HG02943 (cell line): ENCODE results near the gene SPDYE2B.
"Not testable (repeated sequence)": the region's sequence is repeated elsewhere in the genome, so short reads cannot be mapped to it uniquely, and the experiment has no call there.

Experiments used
- ATAC-seq: cut with Tn5 transposase; IDR thresholded peaks from one replicate; pipeline ENCODE4 v1.9.1; 2021; ENCODE audit warnings: mild to moderate bottlenecking, low read depth, moderate library complexity; ENCODE audit not compliant: unreplicated experiment

SPDYE2B gene, protein sequence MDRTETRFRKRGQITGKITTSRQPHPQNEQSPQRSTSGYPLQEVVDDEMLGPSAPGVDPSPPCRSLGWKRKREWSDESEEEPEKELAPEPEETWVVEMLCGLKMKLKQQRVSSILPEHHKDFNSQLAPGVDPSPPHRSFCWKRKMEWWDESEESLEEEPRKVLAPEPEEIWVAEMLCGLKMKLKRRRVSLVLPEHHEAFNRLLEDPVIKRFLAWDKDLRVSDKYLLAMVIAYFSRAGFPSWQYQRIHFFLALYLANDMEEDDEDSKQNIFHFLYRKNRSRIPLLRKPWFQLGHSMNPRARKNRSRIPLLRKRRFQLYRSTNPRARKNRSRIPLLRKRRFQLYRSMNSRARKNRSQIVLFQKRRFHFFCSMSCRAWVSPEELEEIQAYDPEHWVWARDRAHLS

GRCh38 chr7:102649924-102650323, at the start of gene SPDYE2B:
SPDYE2B (plus strand) TSS chr7:102650319; CDS start chr7:102652349, 2,030 bp downstream.
- not testable (repeated sequence) for ATAC-seq

DNA sequence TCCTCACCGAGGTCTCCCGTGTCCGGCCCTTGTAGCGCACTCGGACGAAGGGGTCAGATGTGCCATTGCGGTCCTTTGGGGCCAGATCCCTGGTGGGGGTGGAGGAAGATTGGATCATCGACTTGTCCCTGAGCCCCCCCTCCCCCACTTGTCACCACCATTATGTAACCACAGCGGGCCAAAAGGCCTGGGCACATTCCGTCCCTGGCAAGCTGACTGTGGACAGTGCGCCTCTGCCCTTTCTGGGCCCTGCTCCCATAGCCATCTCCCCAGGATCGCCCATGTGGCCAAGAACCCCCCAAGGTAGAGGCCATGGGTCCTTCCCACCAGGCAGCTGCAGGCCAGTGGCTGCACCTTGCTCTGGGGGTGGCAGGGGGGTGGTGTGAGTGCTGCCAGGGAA, 47.8 kb upstream of the SPDYE2B start:
- ATAC-seq, result not testable (repeated sequence)

DNA sequence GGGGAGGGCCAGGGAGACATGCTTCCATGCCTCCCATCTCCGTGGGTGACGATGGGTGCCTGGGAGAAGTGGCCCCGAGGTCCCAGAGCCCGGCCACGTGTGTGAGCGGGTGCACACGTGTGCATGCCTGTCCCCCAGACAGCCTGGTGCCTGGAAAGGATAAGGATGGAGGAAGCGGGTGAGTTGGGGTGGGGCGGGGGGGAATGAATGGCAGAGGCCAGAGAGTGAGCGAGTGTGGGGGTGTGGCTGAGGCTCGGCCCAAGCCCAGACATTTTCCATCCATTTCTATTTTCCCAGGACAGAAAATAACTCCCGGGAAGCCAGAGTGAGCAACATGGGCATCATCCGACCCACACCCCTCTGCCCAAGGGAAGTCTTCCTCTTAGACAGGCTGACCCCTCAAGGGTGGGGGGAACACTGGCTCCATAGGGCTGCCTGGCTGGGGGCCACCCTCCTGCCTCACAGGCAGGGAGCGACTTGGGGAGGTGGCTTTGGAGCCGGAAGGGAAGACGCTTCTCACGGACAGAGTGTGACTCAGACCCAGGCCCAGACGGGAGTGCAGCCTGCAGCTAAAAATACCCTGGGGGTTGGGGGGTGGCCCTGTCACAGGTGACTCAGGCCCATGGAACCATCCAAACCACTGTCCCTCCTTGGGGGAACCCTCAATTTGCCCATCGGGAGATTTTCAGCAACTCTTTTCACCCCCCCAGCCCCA, 45.5 kb upstream of the SPDYE2B start:
- ATAC-seq, result not testable (repeated sequence)

GRCh38 chr7:102606848-102607247, 43.3 kb upstream of the SPDYE2B start:
- ATAC-seq, result not testable (repeated sequence)

DNA sequence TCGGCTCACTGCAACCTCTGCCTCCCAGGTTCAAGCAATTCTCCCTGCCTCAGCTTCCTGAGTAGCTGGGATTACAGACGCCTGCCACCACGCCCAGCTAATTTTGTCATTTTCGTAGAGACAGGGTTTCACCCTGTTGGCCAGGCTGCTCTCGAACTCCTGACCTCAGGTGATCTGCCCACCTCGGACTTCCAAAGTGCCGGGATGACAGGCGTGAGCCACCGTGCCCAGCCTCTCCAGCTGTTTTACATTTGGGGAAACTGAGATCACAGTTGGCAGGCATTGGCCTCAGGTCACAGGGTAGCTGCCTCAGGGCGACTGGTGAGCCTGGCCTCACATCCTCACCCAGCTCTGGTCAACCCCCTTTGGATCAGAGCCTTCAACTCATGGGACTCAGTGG, 40.4 kb upstream of the SPDYE2B start:
- not testable (repeated sequence) for ATAC-seq

DNA sequence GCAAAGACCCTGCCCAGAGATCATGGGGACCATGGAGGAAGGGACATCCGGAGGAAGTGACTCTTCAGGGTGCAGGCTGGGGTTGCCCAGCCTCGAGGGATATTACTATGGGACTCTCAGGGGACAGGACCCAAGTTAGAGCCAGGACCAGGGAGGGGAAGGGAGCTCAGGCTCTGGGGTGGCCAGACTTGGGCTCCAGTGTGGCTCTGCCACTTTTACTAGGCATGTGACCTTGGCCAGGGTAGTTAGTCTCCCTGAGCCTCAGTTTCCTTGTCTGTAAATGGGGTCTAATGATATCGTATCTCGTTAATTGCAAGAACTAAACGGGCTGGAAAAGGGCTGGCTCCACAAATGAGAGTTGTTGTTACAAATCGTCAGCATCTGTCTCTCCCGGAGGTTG, 39.7 kb upstream of the SPDYE2B start:
- ATAC-seq, result not testable (repeated sequence)

DNA sequence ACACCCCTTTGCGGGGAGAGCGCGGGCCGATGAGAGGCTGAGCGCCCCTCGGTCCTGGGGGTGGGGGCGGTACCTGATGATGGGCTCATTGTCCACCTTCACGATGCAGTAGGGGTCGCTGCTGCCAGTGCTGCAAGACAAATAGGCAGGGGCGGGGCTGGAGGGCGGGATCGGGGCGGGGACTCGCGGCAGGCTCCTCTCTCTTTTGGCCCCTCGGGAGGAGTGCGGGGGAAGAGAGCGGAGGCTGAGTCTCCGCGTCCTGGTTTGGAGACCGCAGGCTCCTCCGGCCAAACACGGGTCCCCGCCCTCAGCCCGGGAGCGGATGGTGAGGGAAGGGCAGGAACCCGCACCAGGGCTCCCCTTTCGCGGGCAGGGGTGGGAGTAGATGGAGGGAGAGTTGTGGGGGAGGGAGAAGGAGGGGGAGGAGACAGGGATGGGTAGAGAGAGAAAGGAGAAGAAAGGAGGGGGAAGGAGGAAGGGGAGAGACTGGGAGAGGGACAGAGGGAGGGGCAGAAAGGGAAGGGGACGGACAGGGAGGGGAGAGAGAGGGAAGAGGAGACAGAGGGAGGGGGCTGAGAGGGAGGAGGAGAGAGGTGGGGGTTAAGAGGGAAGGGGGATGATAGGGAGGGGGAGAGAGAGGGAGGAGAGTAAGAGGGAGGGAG, 39.0 kb upstream of the SPDYE2B start:
- not testable (repeated sequence) for ATAC-seq

DNA sequence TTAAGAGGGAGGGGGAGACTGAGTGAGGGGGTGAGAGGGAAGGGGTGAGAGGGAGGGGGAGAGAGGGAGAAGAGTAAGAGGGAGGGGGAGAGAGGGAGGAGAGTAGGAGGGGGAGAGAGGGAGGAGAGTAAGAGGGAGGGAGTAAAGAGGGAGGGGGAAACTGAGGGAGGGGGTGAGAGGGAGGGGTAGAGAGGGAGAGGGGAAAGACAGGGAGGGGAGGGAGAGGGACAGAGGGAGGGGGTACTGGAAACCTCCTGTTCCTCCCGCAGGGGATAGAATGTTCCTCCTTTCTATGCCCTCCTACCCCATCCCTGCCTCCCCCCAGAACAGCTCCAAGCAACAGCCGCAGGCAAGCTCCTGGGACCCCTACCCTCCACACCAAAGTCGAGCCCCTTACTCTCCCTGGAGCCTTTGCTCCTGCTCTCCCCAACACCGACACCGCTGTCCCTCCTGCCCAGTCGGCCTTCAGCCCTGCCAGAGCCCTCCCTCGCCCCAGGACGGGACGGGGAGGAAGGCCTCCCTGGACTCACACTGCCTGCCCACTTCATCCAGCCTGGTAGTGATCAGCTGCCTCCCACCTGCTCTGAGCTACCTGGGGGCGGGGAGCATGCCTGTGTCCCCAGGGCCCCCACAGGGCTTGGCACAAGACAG, 38.3 kb upstream of the SPDYE2B start:
- ATAC-seq, result not testable (repeated sequence)

DNA sequence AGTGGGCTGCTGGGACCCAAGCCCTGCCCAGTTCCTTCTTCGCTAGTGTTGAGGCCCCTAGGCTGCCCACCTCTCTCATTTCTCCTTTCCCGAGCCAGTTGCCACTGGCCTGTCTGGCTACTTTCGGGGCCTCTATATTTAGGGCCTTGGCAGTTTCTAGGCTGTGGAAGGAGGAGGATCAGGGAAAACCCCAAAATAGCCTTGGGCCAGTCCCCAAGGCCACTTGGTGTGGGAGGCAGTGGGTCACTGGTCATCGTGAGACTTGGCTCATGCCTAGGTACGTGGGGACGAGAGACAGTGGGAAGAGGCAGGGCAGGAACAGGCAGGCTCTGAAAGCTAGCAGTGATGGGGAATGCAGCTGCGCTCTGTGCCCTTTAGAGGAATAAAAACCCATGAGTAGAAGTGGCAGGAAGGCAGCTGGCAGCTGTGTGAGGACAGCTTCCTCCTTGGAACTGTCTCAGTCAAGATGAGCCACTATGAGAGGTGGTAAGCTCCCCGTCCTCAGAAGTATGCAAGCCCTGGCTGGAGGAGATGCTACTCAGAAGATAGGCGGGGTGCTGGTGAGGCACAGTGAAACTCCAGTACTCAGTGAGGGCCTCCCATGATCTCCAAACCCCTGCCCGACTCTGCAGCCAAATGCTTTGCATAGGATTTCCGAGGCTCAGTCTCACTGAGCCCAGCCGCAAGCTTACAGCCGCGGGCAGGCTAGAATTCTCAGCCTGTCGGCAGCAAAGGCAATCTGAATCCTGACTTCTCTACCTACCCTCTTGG, 36.4 kb upstream of the SPDYE2B start:
- peak; percentile 64 for ATAC-seq

DNA sequence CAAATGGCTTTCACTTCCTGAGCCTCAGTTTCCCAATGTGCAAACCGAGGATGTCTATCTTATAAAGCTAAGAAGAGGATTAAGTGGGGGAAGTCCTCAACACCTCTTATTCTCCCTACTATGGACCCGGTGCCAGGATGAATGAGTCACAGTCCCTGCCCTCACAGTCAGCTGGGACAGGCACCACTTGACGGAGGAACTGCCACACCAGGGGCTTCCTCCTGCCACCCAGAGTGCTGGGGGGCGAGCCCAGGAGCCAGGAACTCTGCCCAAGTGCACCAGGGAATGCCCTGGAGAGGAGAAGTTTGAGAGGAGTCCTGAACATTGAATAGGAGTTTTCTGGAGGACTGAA, 35.8 kb upstream of the SPDYE2B start:
- peak; percentile 19 for ATAC-seq

GRCh38 chr7:102614873-102615272, 35.2 kb upstream of the SPDYE2B start:
- not testable (repeated sequence) for ATAC-seq

DNA sequence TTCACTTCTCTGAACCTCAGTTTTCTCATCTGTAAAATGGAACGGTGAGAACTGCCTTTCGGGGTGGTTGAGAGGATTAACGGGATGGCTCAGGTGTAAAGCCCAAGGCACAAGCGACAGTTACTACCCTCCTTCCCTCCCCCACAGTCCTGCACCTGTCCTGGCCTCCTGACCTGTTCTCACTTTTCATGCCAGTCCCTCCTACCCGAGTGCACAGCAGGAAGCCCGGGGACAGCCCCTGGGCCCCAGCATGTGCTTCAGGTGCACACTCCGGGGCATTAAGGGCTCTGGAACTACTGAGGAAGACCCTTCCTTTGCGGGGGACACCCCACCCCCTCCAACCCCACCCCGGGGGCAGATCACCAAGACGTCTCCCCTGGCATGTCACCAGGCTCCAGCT, 34.2 kb upstream of the SPDYE2B start:
- not testable (repeated sequence) for ATAC-seq

GRCh38 chr7:102616507-102617125, 33.5 kb upstream of the SPDYE2B start, which contains the start of gene RASA4:
RASA4 (minus strand) TSS chr7:102616756; CDS start chr7:102616689, 67 bp downstream.
- ATAC-seq, result peak; percentile 43

GRCh38 chr7:102618122-102618521, 32.0 kb upstream of the SPDYE2B start:
- not testable (repeated sequence) for ATAC-seq

- ATAC-seq, result not testable (repeated sequence)
Measured at GRCh38 chr7:102627271-102627904, 22.7 kb upstream of the SPDYE2B start.

DNA sequence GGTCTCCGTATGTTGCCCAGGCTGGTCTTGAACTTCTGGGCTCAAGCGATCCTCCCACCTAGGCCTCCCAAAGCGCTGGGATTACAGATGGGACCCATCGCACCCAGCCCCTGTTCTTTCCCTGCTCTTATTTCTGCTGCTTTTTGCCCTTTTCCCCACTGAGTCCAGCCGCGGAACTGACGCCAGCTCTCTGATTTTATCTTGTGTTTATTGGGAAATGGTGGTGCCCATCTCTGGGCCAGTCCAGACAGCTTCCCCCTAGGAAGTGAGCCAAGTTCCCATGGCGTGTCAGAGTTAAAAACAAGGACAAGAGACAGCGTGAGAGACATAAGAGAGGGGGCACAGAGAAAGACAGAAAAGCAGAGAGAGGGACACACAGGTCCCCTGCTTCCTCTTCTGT, 19.5 kb upstream of the SPDYE2B start:
- ATAC-seq, result not testable (repeated sequence)

DNA sequence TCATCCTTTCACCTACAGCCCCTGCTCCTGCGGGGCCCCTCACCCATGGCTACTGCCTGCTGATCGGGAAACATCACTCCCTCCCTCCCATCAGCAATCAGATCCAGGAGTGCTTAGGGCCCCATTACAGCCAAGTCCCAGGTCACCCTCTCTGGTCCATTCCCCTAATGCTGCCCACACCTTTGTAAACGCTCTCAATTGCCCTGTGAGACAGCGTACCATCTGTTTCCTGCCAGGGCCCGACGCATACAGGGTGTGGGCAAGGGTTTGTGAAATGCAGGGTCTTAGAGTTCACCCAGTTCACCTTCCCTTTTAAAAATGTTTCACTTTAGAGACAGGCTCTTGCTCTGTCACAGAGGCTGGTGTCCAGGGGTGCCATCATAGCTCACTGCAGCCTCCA, 15.8 kb upstream of the SPDYE2B start:
- not testable (repeated sequence) for ATAC-seq

GRCh38 chr7:102635354-102635753, 14.8 kb upstream of the SPDYE2B start:
- ATAC-seq, result not testable (repeated sequence)

DNA sequence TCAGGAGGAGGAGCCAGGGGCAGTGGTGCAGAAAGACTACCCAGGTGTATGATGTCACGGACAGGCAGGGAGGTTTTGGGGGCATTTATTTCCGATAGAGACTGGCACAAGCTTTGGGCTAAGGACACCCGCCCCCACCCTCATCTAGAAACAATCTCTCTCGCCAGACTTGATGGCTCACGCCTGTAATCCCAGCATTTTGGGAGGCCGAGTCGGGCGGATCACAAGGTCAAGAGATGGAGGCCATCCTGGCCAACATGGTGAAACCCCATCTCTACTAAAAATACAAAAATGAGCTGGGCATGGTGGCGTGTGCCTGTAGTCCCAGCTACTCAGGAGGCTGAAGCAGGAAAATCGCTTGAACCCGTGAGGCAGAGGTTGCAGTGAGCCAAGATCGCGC, 13.2 kb upstream of the SPDYE2B start:
- ATAC-seq, result not testable (repeated sequence)
